ENCODE data around the gene SRBD1.

DNA sequence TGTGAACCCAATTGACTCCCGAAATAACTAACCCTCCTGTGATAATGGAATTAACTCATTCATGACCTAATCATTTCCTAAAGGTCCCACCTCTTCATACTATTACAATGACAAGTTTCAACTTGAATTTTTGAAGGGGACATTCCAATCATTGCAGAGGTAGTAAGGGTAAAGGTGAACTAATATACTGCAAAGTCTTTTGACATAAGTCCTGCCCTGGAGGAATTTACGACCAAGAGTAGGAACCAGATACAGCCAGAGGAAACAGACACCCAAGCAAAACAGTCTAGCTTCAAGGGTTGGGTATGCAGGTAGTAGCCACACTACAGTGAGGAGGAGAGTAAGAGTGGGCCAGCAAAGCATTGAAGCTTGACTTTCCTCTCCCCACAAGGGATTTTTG is 1.2 kb upstream of the SRBD1 start:
- TF ChIP-seq, protein P1, sequence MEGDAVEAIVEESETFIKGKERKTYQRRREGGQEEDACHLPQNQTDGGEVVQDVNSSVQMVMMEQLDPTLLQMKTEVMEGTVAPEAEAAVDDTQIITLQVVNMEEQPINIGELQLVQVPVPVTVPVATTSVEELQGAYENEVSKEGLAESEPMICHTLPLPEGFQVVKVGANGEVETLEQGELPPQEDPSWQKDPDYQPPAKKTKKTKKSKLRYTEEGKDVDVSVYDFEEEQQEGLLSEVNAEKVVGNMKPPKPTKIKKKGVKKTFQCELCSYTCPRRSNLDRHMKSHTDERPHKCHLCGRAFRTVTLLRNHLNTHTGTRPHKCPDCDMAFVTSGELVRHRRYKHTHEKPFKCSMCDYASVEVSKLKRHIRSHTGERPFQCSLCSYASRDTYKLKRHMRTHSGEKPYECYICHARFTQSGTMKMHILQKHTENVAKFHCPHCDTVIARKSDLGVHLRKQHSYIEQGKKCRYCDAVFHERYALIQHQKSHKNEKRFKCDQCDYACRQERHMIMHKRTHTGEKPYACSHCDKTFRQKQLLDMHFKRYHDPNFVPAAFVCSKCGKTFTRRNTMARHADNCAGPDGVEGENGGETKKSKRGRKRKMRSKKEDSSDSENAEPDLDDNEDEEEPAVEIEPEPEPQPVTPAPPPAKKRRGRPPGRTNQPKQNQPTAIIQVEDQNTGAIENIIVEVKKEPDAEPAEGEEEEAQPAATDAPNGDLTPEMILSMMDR (IDR thresholded peaks at IDR 0.05; ENCODE audit: low read depth, low read length): no peak
- TF ChIP-seq EZH2phosphoT487 (IDR thresholded peaks at IDR 0.05; ENCODE audit: low read depth): no peak

Data from OCI-LY3 (cell line).